Neural cell (in vitro differentiated cells): Measurements from ENCODE around the gene HS1BP3.

Source experiments
- CTCF ChIP-seq: fragments of 450-650 bp; IDR thresholded peaks from 2 replicates; pipeline ENCODE4 v1.5.1; 2014; ENCODE audit warnings: antibody characterized with exemption, mild to moderate bottlenecking, moderate library complexity; ENCODE audit not compliant: poor library complexity, severe bottlenecking
- EP300 ChIP-seq: fragments of 450-650 bp; conservative IDR thresholded peaks from 2 replicates; pipeline ENCODE4 v1.6.1; 2014; ENCODE audit warnings: antibody characterized with exemption, mild to moderate bottlenecking, moderate library complexity; ENCODE audit not compliant: poor library complexity, severe bottlenecking
- EZH2 ChIP-seq: fragments of 200-600, 300-800 bp; shearing (Covaris generic), sonication (generic); IDR thresholded peaks from 2 replicates; pipeline ENCODE4 v1.6.1; 2014; ENCODE audit warnings: antibody characterized with exemption, low read length, borderline replicate concordance, mild to moderate bottlenecking; ENCODE audit not compliant: insufficient read depth, poor library complexity, severe bottlenecking
- MXI1 ChIP-seq: fragments of 450-650 bp; conservative IDR thresholded peaks from 2 replicates; pipeline ENCODE4 v1.6.1; 2014; ENCODE audit warnings: antibody characterized with exemption, mild to moderate bottlenecking; ENCODE audit not compliant: poor library complexity, severe bottlenecking
- POLR2AphosphoS5 ChIP-seq: IDR thresholded peaks from 2 replicates; pipeline ENCODE4 v1.6.1; 2012
- RAD21 ChIP-seq: fragments of 450-650 bp; conservative IDR thresholded peaks from 2 replicates; pipeline ENCODE4 v1.6.1; 2014; ENCODE audit warnings: antibody characterized with exemption, mild to moderate bottlenecking, moderate library complexity
- REST ChIP-seq: IDR thresholded peaks from 2 replicates; pipeline ENCODE4 v1.6.1; 2012; ENCODE audit warnings: borderline replicate concordance
- TAF1 ChIP-seq: IDR thresholded peaks from 2 replicates; pipeline ENCODE4 v1.6.1; 2012; ENCODE audit warnings: low read depth

- TF ChIP-seq EZH2 (no peak), CTCF (no peak), MXI1 (no peak), TAF1 (no peak), EP300 (no peak), REST (no peak), POLR2AphosphoS5 (no peak), RAD21 (no peak)
These were observed 12.5 kb upstream of the HS1BP3 start for GRCh38 chr2:20663196-20664070.
